K562 treated with DMSO at 1 percent for 48 hours (cell line): ENCODE measurements around the gene FBXL3. TPM values are rescaled to one million over a fixed set of nuclear protein-coding genes. Genes with fewer than 3 reads are reported as not detected.

ENCODE experiments used
- total RNA-seq: library from RNA; unstranded; fragments of 300-600 nt; gene quantifications from 2 replicates; pipeline ENCODE4 v1.2.3, GENCODE V29; 2022; ENCODE audit warnings: low replicate concordance; ENCODE audit errors: extremely low read depth

FBXL3 gene
- total RNA-seq, result 140 TPM in 1 of 2 replicates, not detected in the other

GRCh38 chr13:77026861-77027621 is at the start of gene FBXL3:
Gene FBXL3 (minus strand): TSS chr13:77027159. CDS start chr13:77021860, 5,299 bp downstream.

GRCh38 chr13:76991796-76992547 is 35.0 kb downstream of the FBXL3 start, which contains the start of gene CLN5:
Gene CLN5 (plus strand): TSS chr13:76992081. CDS start chr13:76992099, 18 bp downstream.

Other genes with a start within 250 kb of the FBXL3 start
- gene KCTD12, start 140.8 kb downstream of the FBXL3 start, total RNA-seq, result not detected in 2 replicates
- not detected in 2 replicates for gene ACOD1, start 78.6 kb downstream of the FBXL3 start, total RNA-seq
- not detected in 2 replicates for gene CLN5, start 35.1 kb downstream of the FBXL3 start, total RNA-seq